Right cardiac atrium (tissue), 5 donors: ENCODE measurements around the gene RPL35. TPM values are rescaled to one million over a fixed set of nuclear protein-coding genes. Genes with fewer than 3 reads are reported as not detected.
"Not testable (repeated sequence)": the region's sequence is repeated elsewhere in the genome, so short reads cannot be mapped to it uniquely, and the experiment has no call there.

Experiments used
- ATAC-seq, 2 donors: fragments of 200-7000 bp; cut with Tn5 transposase; one replicate each; pipeline versions ENCODE4 v1.8.0 to v1.9.1; 2020; ENCODE audit warnings: moderate library complexity in 2 of 2, mild to moderate bottlenecking in 1 of 2
- DNase-seq, 3 donors: peaks; one replicate each; pipeline ENCODE4 v3.0.0-alpha.2; 2020
- H3K27ac ChIP-seq: one replicate; pipeline ENCODE4 v1.5.1; 2013; ENCODE audit warnings: mild to moderate bottlenecking, low read length, control low read depth, moderate library complexity
- H3K27me3 ChIP-seq: one replicate; pipeline ENCODE4 v1.6.1; 2013; ENCODE audit not compliant: control insufficient read depth, insufficient read depth
- H3K4me1 ChIP-seq: one replicate; pipeline ENCODE4 v1.6.1; 2013; ENCODE audit warnings: low read length; ENCODE audit not compliant: control insufficient read depth, insufficient read depth
- H3K4me3 ChIP-seq: one replicate; pipeline ENCODE4 v1.5.1; 2013; ENCODE audit warnings: low read length, control low read depth
- H3K9me3 ChIP-seq: one replicate; pipeline ENCODE4 v1.6.1; 2013; ENCODE audit warnings: low read length; ENCODE audit not compliant: control insufficient read depth
- WGBS: extraction: QIAGEN DNeasy Blood & Tissue Kit; methylation state at CpG from one replicate; pipeline ENCODE4 v1.1.7; 2013; 5-methylcytosine and 5-hydroxymethylcytosine counted together
- intact Hi-C, 4 donors: fragments of 100-400 bp; cut with DNase I; formaldehyde crosslinking; loops; one replicate each; pipeline versions ENCODE4 v1.11.0 to v1.14.0; 2022 to 2023
- polyA plus RNA-seq: library from polyadenylated mRNA; stranded (reverse); fragments of 200-250 nt; gene quantifications from one replicate; pipeline ENCODE4 v1.2.3, GENCODE V29; 2013
- total RNA-seq, 4 donors: library from RNA; stranded (reverse); fragmentation: NEBNext Ultra II Directional; extraction: Animal tissue kit (Norgen Biotek cat#: 25700); gene quantifications; one replicate each; pipeline ENCODE4 v1.2.1, GENCODE V29; 2021
- donor health status: healthy with polysubstance abuse.
- donor health status: DM: no; HTN: yes; CAD: no.
- donor health status: DM: no; HTN: no; CAD: no.
- donor health status: DM: no; HTN: yes; CAD: no; lungs with severe emphysema.
- donor health status: DM: yes; HTN: yes; CAD: no.

Gene RPL35
- total and polyA plus RNA-seq, 5 donors: 696 to 2,205 (median 795) TPM

- intact Hi-C loops: loop anchor here in 1 of 4 donors (5.0 kb wide), 1 partner anchor 61 kb away; the partner anchor contains the start of gene OLFML2A
- 70% methylated on average over 5 of the region's 5 CpGs for WGBS
- H3K9me3 ChIP-seq, ATAC-seq, H3K27me3 ChIP-seq, DNase-seq, H3K27ac ChIP-seq, H3K4me1 ChIP-seq, H3K4me3 ChIP-seq: not testable (repeated sequence)
Measured at GRCh38 chr9:124838132-124838531, 23.6 kb downstream of the RPL35 start.

GRCh38 chr9:124835026-124835557 is 26.7 kb downstream of the RPL35 start:
- WGBS: 28% methylated on average over 13 of the region's 13 CpGs
- Histone ChIP-seq H3K27me3 (no peaks in the 10 kb centered on the region), H3K4me1 (peaks cover 16% of the 10 kb centered on the region), H3K4me3 (no peak overlapping the region), H3K9me3 (no peaks in the 10 kb centered on the region), H3K27ac (peak overlapping the region; percentile 100)
- DNase-seq (peak; percentile 85 to 92 (median 91)), ATAC-seq (peak; percentile 37 to 49)
- intact Hi-C loops: loop anchor here in 1 of 4 donors (5.0 kb wide), 1 partner anchor 58 kb away; the partner anchor contains the start of gene OLFML2A

GRCh38 chr9:124834591-124834990 is 27.2 kb downstream of the RPL35 start:
- Histone ChIP-seq H3K4me3 (no peak overlapping the region), H3K27ac (peak overlapping the region; percentile 91), H3K4me1 (peaks cover 16% of the 10 kb centered on the region), H3K9me3 (no peaks in the 10 kb centered on the region), H3K27me3 (no peaks in the 10 kb centered on the region)
- DNase-seq: peak in 2 of 3 donors; percentile 57 to 70
- ATAC-seq: peak; percentile 13 to 25
- WGBS: 50% methylated on average over 7 of the region's 7 CpGs
- intact Hi-C loops: no loop called here

GRCh38 chr9:124831642-124832364 is 30.0 kb downstream of the RPL35 start:
- intact Hi-C loops: no loop called here
- WGBS: 43% methylated on average over 9 of the region's 9 CpGs
- Histone ChIP-seq H3K27ac (peak overlapping the region; percentile 100), H3K4me3 (no peak overlapping the region), H3K9me3 (no peaks in the 10 kb centered on the region), H3K27me3 (no peaks in the 10 kb centered on the region), H3K4me1 (peaks cover 16% of the 10 kb centered on the region)
- DNase-seq: peak; percentile 79 to 91 (median 91)
- ATAC-seq: peak; percentile 92 to 94

- Histone ChIP-seq H3K27ac (no peak overlapping the region), H3K9me3 (no peaks in the 10 kb centered on the region), H3K4me1 (peaks cover 16% of the 10 kb centered on the region), H3K4me3 (no peak overlapping the region), H3K27me3 (no peaks in the 10 kb centered on the region)
- 68% methylated on average over 4 of the region's 4 CpGs for WGBS
- intact Hi-C loops: no loop called here
- DNase-seq: no peak
- no peak for ATAC-seq
Measured at GRCh38 chr9:124830593-124830992, 31.2 kb downstream of the RPL35 start.

- ATAC-seq: no peak
- Histone ChIP-seq H3K4me3 (no peak overlapping the region), H3K27ac (no peak overlapping the region), H3K9me3 (no peaks in the 10 kb centered on the region), H3K27me3 (no peaks in the 10 kb centered on the region), H3K4me1 (peaks cover 8% of the 10 kb centered on the region)
- no peak for DNase-seq
- intact Hi-C loops: no loop called here
- WGBS: 51% methylated on average over 5 of the region's 5 CpGs
Measured at GRCh38 chr9:124829334-124829669, 32.5 kb downstream of the RPL35 start.

- intact Hi-C loops: no loop called here
- H3K4me3 ChIP-seq: no peak overlapping the region
- no peak for ATAC-seq
Measured at GRCh38 chr9:124828489-124829333, 33.0 kb downstream of the RPL35 start.

GRCh38 chr9:124820698-124821623 is 40.8 kb downstream of the RPL35 start:
- H3K27me3 ChIP-seq: no peaks in the 10 kb centered on the region
- WGBS: 63% methylated on average over 12 of the region's 12 CpGs
- H3K4me3 ChIP-seq: no peak overlapping the region
- intact Hi-C loops: no loop called here
- no peak overlapping the region for H3K27ac ChIP-seq
- peaks cover 2% of the 10 kb centered on the region for H3K4me1 ChIP-seq
- ATAC-seq (peak in 1 of 2 donors; percentile 54), DNase-seq (no peak)
- H3K9me3 ChIP-seq: no peaks in the 10 kb centered on the region

More at GRCh38 chr9:124828489-124829333, 33.0 kb downstream of the RPL35 start:
- Histone ChIP-seq H3K9me3 (no peaks in the 10 kb centered on the region), H3K4me1 (peaks cover 8% of the 10 kb centered on the region), H3K27ac (no peak overlapping the region), H3K27me3 (no peaks in the 10 kb centered on the region)
- no peak for DNase-seq
- WGBS: 41% methylated on average over 2 of the region's 2 CpGs

- DNase-seq: peak in 1 of 3 donors; percentile 52
- intact Hi-C loops: no loop called here
- ATAC-seq: peak; percentile 50 to 67
- WGBS: 55% methylated on average over 18 of the region's 18 CpGs
- Histone ChIP-seq H3K9me3 (no peaks in the 10 kb centered on the region), H3K27me3 (no peaks in the 10 kb centered on the region), H3K27ac (no peak overlapping the region), H3K4me3 (no peak overlapping the region), H3K4me1 (peaks cover 2% of the 10 kb centered on the region)
Measured at GRCh38 chr9:124818431-124819281, 43.1 kb downstream of the RPL35 start.

- no peak for DNase-seq
- H3K4me3 ChIP-seq: no peak overlapping the region
- H3K4me1 ChIP-seq: peaks cover 2% of the 10 kb centered on the region
- no peak overlapping the region for H3K27ac ChIP-seq
- ATAC-seq: no peak
- no peaks in the 10 kb centered on the region for H3K9me3 ChIP-seq
- no peaks in the 10 kb centered on the region for H3K27me3 ChIP-seq
- WGBS: 94% methylated on average over 5 of the region's 5 CpGs
- intact Hi-C loops: no loop called here
Measured at GRCh38 chr9:124815601-124816000, 46.2 kb downstream of the RPL35 start.
